Measurements from ENCODE around the gene FBXL5.

Gene FBXL5

GRCh38 chr4:15600176-15600575 is 55.0 kb downstream of the FBXL5 start (continued):
- TF ChIP-seq ZNF280D (tag by site-specific recombination; IDR thresholded peaks at IDR 0.05) (no peak), ZNF174 (tag by site-specific recombination; IDR thresholded peaks at IDR 0.05) (no peak)

GRCh38 chr4:15598644-15599043 is 56.5 kb downstream of the FBXL5 start:
- H3K27ac ChIP-seq (ENCODE audit: extremely low read depth, low read depth, low read length), result no peak overlapping the region
- TF ChIP-seq KLF1 (tag by site-specific recombination; IDR thresholded peaks at IDR 0.05), result no peak
- ChIA-PET POLR2A (no interaction called here), CTCF (interaction anchor here (1.2 kb wide), 1 partner anchor 8 kb away, joined by 4 read pairs; no protein-coding TSS in a partner anchor)
- H3K4me3 ChIP-seq (ENCODE audit: low read depth, low read length), result no peak overlapping the region
- H3K9me3 ChIP-seq (ENCODE audit: control insufficient read depth, insufficient read depth, low read depth, low read length), result no peaks in the 10 kb centered on the region
- H3K36me3 ChIP-seq (ENCODE audit: control insufficient read depth in 2 of 2, insufficient read depth in 1 of 2, low read length in 2 of 2), result peaks cover 0 to 12% of the 10 kb centered on the region in 2 experiments; a peak in 1 of 3 replicates
- no peaks in the 10 kb centered on the region for H3K4me1 ChIP-seq (ENCODE audit: control insufficient read depth, insufficient read depth, low read length)

GRCh38 chr4:15592799-15593198 is 62.4 kb downstream of the FBXL5 start:
- no peaks in the 10 kb centered on the region for H3K9me3 ChIP-seq (ENCODE audit: control insufficient read depth, insufficient read depth, low read depth, low read length)
- no peak for TF ChIP-seq ZNF571 (tag by site-specific recombination; IDR thresholded peaks at IDR 0.05)
- no peak for TF ChIP-seq GLIS1 (tag by site-specific recombination; IDR thresholded peaks at IDR 0.05)
- no peak for TF ChIP-seq ZSCAN4 (tag by site-specific recombination; IDR thresholded peaks at IDR 0.05)
- no peak for TF ChIP-seq ZNF701 (tag by site-specific recombination; IDR thresholded peaks at IDR 0.05)
- TF ChIP-seq ZNF223 (tag by site-specific recombination; IDR thresholded peaks at IDR 0.05), result no peak
- TF ChIP-seq HIC1 (tag by site-specific recombination; IDR thresholded peaks at IDR 0.05), result no peak
- no peak for TF ChIP-seq ZSCAN23 (tag by site-specific recombination; IDR thresholded peaks at IDR 0.05)
- no peak for TF ChIP-seq IKZF3 (tag by site-specific recombination; IDR thresholded peaks at IDR 0.05)
- no peak for TF ChIP-seq GLIS2 (tag by site-specific recombination; IDR thresholded peaks at IDR 0.05)
- no peak overlapping the region for H3K4me3 ChIP-seq (ENCODE audit: low read depth, low read length)
- H3K27ac ChIP-seq (ENCODE audit: extremely low read depth, low read depth, low read length), result no peak overlapping the region
- no peaks in the 10 kb centered on the region for H3K4me1 ChIP-seq (ENCODE audit: control insufficient read depth, insufficient read depth, low read length)
- no peaks in the 10 kb centered on the region for H3K36me3 ChIP-seq (ENCODE audit: control insufficient read depth in 2 of 2, insufficient read depth in 1 of 2, low read length in 2 of 2)
- CTCF ChIA-PET, result interaction anchor here (0.5 kb wide), 1 partner anchor 20 kb away, joined by 3 read pairs; no protein-coding TSS in a partner anchor
- POLR2A ChIA-PET, result no interaction called here

GRCh38 chr4:15587649-15588048 is 67.5 kb downstream of the FBXL5 start:
- TF ChIP-seq ZNF23 (tag by site-specific recombination; IDR thresholded peaks at IDR 0.05; ENCODE audit: borderline replicate concordance) (no peak), ZNF24 (tag by site-specific recombination; IDR thresholded peaks at IDR 0.05) (no peak), ZBTB17 (tag by site-specific recombination; IDR thresholded peaks at IDR 0.05) (no peak), ZSCAN4 (tag by site-specific recombination; IDR thresholded peaks at IDR 0.05) (no peak), ZSCAN23 (tag by site-specific recombination; IDR thresholded peaks at IDR 0.05) (no peak), AEBP2 (tag by site-specific recombination; IDR thresholded peaks at IDR 0.05; ENCODE audit: borderline replicate concordance) (no peak), HOXA7 (CRISPR knock-in tag; IDR thresholded peaks at IDR 0.05; ENCODE audit: borderline replicate concordance) (no peak), ZNF184 (tag by site-specific recombination; IDR thresholded peaks at IDR 0.05) (no peak), ZNF510 (tag by site-specific recombination; IDR thresholded peaks at IDR 0.05; ENCODE audit: insufficient replicate concordance) (no peak), ZIC2 (tag by site-specific recombination; IDR thresholded peaks at IDR 0.05) (no peak), EGR2 (tag by site-specific recombination; IDR thresholded peaks at IDR 0.05; ENCODE audit: low read depth) (no peak), ZNF404 (tag by site-specific recombination; IDR thresholded peaks at IDR 0.05) (no peak)
- Histone ChIP-seq H3K9me3 (ENCODE audit: control insufficient read depth, insufficient read depth, low read depth, low read length) (no peaks in the 10 kb centered on the region), H3K27ac (ENCODE audit: extremely low read depth, low read depth, low read length) (no peak overlapping the region), H3K4me1 (ENCODE audit: control insufficient read depth, insufficient read depth, low read length) (no peaks in the 10 kb centered on the region), H3K36me3 (ENCODE audit: control insufficient read depth in 2 of 2, insufficient read depth in 1 of 2, low read length in 2 of 2) (no peaks in the 10 kb centered on the region), H3K4me3 (ENCODE audit: low read depth, low read length) (no peak overlapping the region)
- CTCF ChIA-PET, result no interaction called here
- POLR2A ChIA-PET, result no interaction called here
